HepG2 (cell line): Measurements from ENCODE around the gene CPOX. TPM values are rescaled to one million over a fixed set of nuclear protein-coding genes. Genes with fewer than 3 reads are reported as not detected.

Experiments
- ATAC-seq: fragments of 200-7000 bp; cut with Tn5 transposase; 3 replicates; pipeline ENCODE4 v1.9.1; 2020; ENCODE audit warnings: mild to moderate bottlenecking, moderate library complexity
- BruUV-seq: library from RNA; stranded (reverse); fragments of 400-500 nt; replicated peaks from 2 replicates; lab custom pipeline; 2021; lab: Mats Ljungman, UMichigan
- CTCF ChIA-PET: fragments of 300-600 bp; formaldehyde crosslinking; extraction: SDS; loops from one replicate; lab custom pipeline; 2021; ENCODE audit warnings: low total read pairs, inconsistent platforms, low intra/inter-chr PET ratio; lab: Yijun Ruan, JAX
- POLR2A ChIA-PET: fragments of 350-600 bp; sonication (Branson Sonifier 250); formaldehyde crosslinking; loops from one replicate; lab custom pipeline; 2020; ENCODE audit warnings: antibody characterized with exemption, inconsistent platforms; lab: Yijun Ruan, JAX
- DNase-seq: peaks from one replicate; pipeline ENCODE4 v3.0.0-alpha.2; 2015; ENCODE audit warnings: low spot score
- FAIRE-seq: peaks from 3 replicates; lab custom pipeline; 2011; peaks lifted over from hg19 to GRCh38; lab: Jason Lieb, UNC
- H2AFZ ChIP-seq: one replicate; pipeline ENCODE4 v1.6.1; 2011; ENCODE audit warnings: low read length, inconsistent platforms
- H3K27ac ChIP-seq: fragments of 300-600 bp; 3 replicates; pipeline ENCODE4 v1.8.0; 2011; ENCODE audit warnings: mixed run types, mild to moderate bottlenecking, mixed read lengths, low read length, inconsistent platforms; ENCODE audit not compliant: insufficient read depth; ENCODE audit errors: extremely low read length
- H3K27me3 ChIP-seq, 2 experiments: fragments of 200-600 bp in 1 of 2; 2 replicates in 1 of 2; 3 replicates in 1 of 2; pipeline versions ENCODE4 v1.6.0 to v1.8.0; 2011; ENCODE audit warnings: low read length in 2 of 2, mild to moderate bottlenecking in 2 of 2, moderate library complexity in 2 of 2, inconsistent platforms in 1 of 2; ENCODE audit not compliant: insufficient read depth in 2 of 2, control insufficient read depth in 1 of 2
- H3K36me3 ChIP-seq, 2 experiments: fragments of 200-600 bp in 1 of 2; replicated peaks in 1 of 2; 2 replicates in 1 of 2; 3 replicates in 1 of 2; pipeline versions ENCODE4 v1.5.1 to v1.8.0; 2011; ENCODE audit warnings: low read length in 2 of 2, inconsistent platforms in 1 of 2; ENCODE audit not compliant: insufficient read depth in 2 of 2, control insufficient read depth in 1 of 2
- H3K4me1 ChIP-seq: 2 replicates; pipeline ENCODE4 v1.5.1; 2012; ENCODE audit warnings: low read length, inconsistent platforms; ENCODE audit not compliant: insufficient read depth
- H3K4me2 ChIP-seq: 2 replicates; pipeline ENCODE4 v1.6.0; 2011; ENCODE audit warnings: low read depth, low read length, inconsistent platforms
- H3K4me3 ChIP-seq, 3 experiments: fragments of 200-600 bp in 1 of 3; sonication (generic), shearing (Covaris generic) in 1 of 3; replicated peaks in 1 of 3; 2 replicates each; pipeline ENCODE4 v1.5.1; 2011 to 2016; ENCODE audit warnings: low read length in 3 of 3, inconsistent platforms in 2 of 3, low read depth in 2 of 3, mild to moderate bottlenecking in 2 of 3, control low read depth in 1 of 3, mixed read lengths in 1 of 3; ENCODE audit not compliant: insufficient read depth in 1 of 3
- H3K79me2 ChIP-seq: one replicate; pipeline ENCODE4 v1.6.1; 2011; ENCODE audit warnings: low read length, inconsistent platforms; ENCODE audit not compliant: insufficient read depth
- H3K9ac ChIP-seq: 2 replicates; pipeline ENCODE4 v1.6.0; 2011; ENCODE audit warnings: mild to moderate bottlenecking, low read depth, low read length, inconsistent platforms; ENCODE audit not compliant: insufficient read depth
- H3K9me3 ChIP-seq: 2 replicates; pipeline ENCODE4 v1.5.1; 2012; ENCODE audit warnings: mild to moderate bottlenecking, low read length
- H4K20me1 ChIP-seq: 2 replicates; pipeline ENCODE4 v1.6.0; 2011; ENCODE audit warnings: inconsistent platforms, mild to moderate bottlenecking, low read length, moderate library complexity; ENCODE audit not compliant: insufficient read depth
- CBX5 ChIP-seq: sonication (generic); formaldehyde crosslinking; IDR thresholded peaks from 2 replicates; pipeline ENCODE4 v1.4.0; 2020; ENCODE audit warnings: missing genetic modification reagents, borderline replicate concordance
- HNRNPLL ChIP-seq: fragments of 200-400 bp; formaldehyde crosslinking; IDR thresholded peaks from 2 replicates; pipeline ENCODE4 v1.6.1; 2017; ENCODE audit warnings: mild to moderate bottlenecking, low read depth, low read length; ENCODE audit not compliant: poor library complexity, severe bottlenecking
- JDP2 ChIP-seq: sonication (generic); formaldehyde crosslinking; IDR thresholded peaks from 2 replicates; pipeline ENCODE4 v1.8.1; 2022; ENCODE audit warnings: missing genetic modification reagents, borderline replicate concordance
- JUNB ChIP-seq: sonication (generic); formaldehyde crosslinking; IDR thresholded peaks from 2 replicates; pipeline ENCODE4 v1.8.0; 2022; ENCODE audit warnings: missing genetic modification reagents, mild to moderate bottlenecking, borderline replicate concordance
- KDM6A ChIP-seq: IDR thresholded peaks from 2 replicates; pipeline ENCODE4 v1.6.1; 2016; ENCODE audit warnings: low read depth
- KLF16 ChIP-seq, 2 experiments: sonication (generic) in 1 of 2; formaldehyde crosslinking in 1 of 2; IDR thresholded peaks; 2 replicates each; pipeline versions ENCODE4 v1.6.1 to v1.8.0; 2016 to 2023; ENCODE audit warnings: missing genetic modification reagents in 2 of 2, missing compliant biosample characterization in 1 of 2
- MTF1 ChIP-seq: sonication (generic); formaldehyde crosslinking; IDR thresholded peaks from 2 replicates; pipeline ENCODE4 v1.5.0; 2020; ENCODE audit warnings: missing genetic modification reagents
- NR3C1 ChIP-seq: sonication (generic); formaldehyde crosslinking; IDR thresholded peaks from 2 replicates; pipeline ENCODE4 v1.4.0; 2020; ENCODE audit warnings: missing genetic modification reagents
- PHF21A ChIP-seq: sonication (generic); formaldehyde crosslinking; IDR thresholded peaks from 2 replicates; pipeline ENCODE4 v1.5.0; 2020; ENCODE audit warnings: mild to moderate bottlenecking, missing genetic modification reagents
- USF2 ChIP-seq, 2 experiments: sonication (generic) in 1 of 2; formaldehyde crosslinking in 1 of 2; IDR thresholded peaks; 2 replicates each; pipeline versions ENCODE4 v1.5.1 to v1.6.1; 2011 to 2020; ENCODE audit warnings: borderline replicate concordance in 1 of 2, low read depth in 1 of 2, low read length in 1 of 2, mild to moderate bottlenecking in 1 of 2, missing genetic modification reagents in 1 of 2, moderate library complexity in 1 of 2
- ZC3H13 ChIP-seq: sonication (generic); formaldehyde crosslinking; IDR thresholded peaks from 2 replicates; pipeline ENCODE4 v1.8.1; 2023; ENCODE audit warnings: mild to moderate bottlenecking, missing genetic modification reagents, moderate library complexity
- ZFP36L2 ChIP-seq: sonication (generic); formaldehyde crosslinking; IDR thresholded peaks from 2 replicates; pipeline ENCODE4 v1.4.0; 2020; ENCODE audit warnings: missing genetic modification reagents
- ZFP82 ChIP-seq: sonication (generic); formaldehyde crosslinking; IDR thresholded peaks from 2 replicates; pipeline ENCODE4 v1.5.1; 2020; ENCODE audit warnings: mild to moderate bottlenecking, missing genetic modification reagents, borderline replicate concordance
- ZNF10 ChIP-seq: sonication (generic); formaldehyde crosslinking; IDR thresholded peaks from 2 replicates; pipeline ENCODE4 v1.4.0; 2020; ENCODE audit warnings: mild to moderate bottlenecking, low read depth, missing genetic modification reagents, borderline replicate concordance
- ZNF691 ChIP-seq: sonication (generic); formaldehyde crosslinking; IDR thresholded peaks from 2 replicates; pipeline ENCODE4 v1.4.0; 2020; ENCODE audit warnings: missing genetic modification reagents, low read depth, mild to moderate bottlenecking, borderline replicate concordance
- ZNF710 ChIP-seq: sonication (generic); formaldehyde crosslinking; IDR thresholded peaks from 2 replicates; pipeline ENCODE4 v1.5.0; 2020; ENCODE audit warnings: mild to moderate bottlenecking, missing genetic modification reagents, borderline replicate concordance
- ZNF713 ChIP-seq: sonication (generic); formaldehyde crosslinking; IDR thresholded peaks from 2 replicates; pipeline ENCODE4 v1.4.0; 2020; ENCODE audit warnings: mild to moderate bottlenecking, missing genetic modification reagents
- ZNF780A ChIP-seq: sonication (generic); formaldehyde crosslinking; IDR thresholded peaks from 2 replicates; pipeline ENCODE4 v1.8.0; 2022; ENCODE audit warnings: mild to moderate bottlenecking, missing genetic modification reagents, moderate library complexity
- WGBS: methylation state at CpG from one replicate; pipeline ENCODE4 v1.1.6; 2017; ENCODE audit warnings: low lambda C conversion rate; 5-methylcytosine and 5-hydroxymethylcytosine counted together
- in situ Hi-C: cut with HindIII; loops from 2 replicates; pipeline ENCODE4 v1.10.0; 2017; ENCODE audit warnings: low pct_unique_long_range_greater_than_20kb; ENCODE audit not compliant: extremely low pct_ligation_motif_present
- intact Hi-C: fragments of 100-400 bp; cut with micrococcal nuclease; formaldehyde crosslinking; loops from one replicate; pipeline ENCODE4 v1.10.0; 2022; ENCODE audit not compliant: unreplicated experiment
- polyA plus RNA-seq, 8 experiments: library from polyadenylated mRNA; depleted of rRNA in 3 of 8; stranded (reverse) in 7 of 8; unstranded in 1 of 8; fragments of >200 nt; fragmentation: Illumina TruSeq in 4 of 8; extraction: Trizol in 4 of 8; gene quantifications; 2 replicates each; pipeline versions ENCODE4 v1.2.1 to v1.2.3, GENCODE V29; 2011 to 2016; ENCODE audit warnings: low read depth in 4 of 8, missing spikeins in 1 of 8, mixed read lengths in 1 of 8; ENCODE audit not compliant: insufficient read depth in 1 of 8
- total RNA-seq, 5 experiments: library from RNA; depleted of rRNA; stranded (reverse); fragments of >200 nt; fragmentation: Illumina TruSeq; extraction: Trizol; gene quantifications; 2 replicates each; pipeline ENCODE4 v1.2.3, GENCODE V29; 2016; ENCODE audit warnings: low read depth in 1 of 5

CPOX gene
- total and polyA plus RNA-seq, 2 of the 13 experiments (the other 11 are each of a cell fraction or from before 2014, with no cell fraction given): 34.2 to 37.2 TPM

- H3K9me3 ChIP-seq: no peaks in the 10 kb centered on the region
- intact Hi-C loops (no loop called here), in situ Hi-C loops (no loop called here)
- no peak for FAIRE-seq
- ATAC-seq: no peak
- no TSS peak for BruUV-seq
- no peak overlapping the region for H2AFZ ChIP-seq
- no peak overlapping the region for H3K4me3 ChIP-seq
- peaks cover 3% of the 10 kb centered on the region for H3K4me1 ChIP-seq
- H4K20me1 ChIP-seq: no peaks in the 10 kb centered on the region
- ChIA-PET CTCF (no interaction called here), POLR2A (no interaction called here)
- 66% methylated on average over 2 of the region's 2 CpGs for WGBS
- H3K27ac ChIP-seq: no peak overlapping the region
- no peak overlapping the region for H3K4me2 ChIP-seq
- 0 out of 5 replicates have a peak, but pooled peaks cover 0 to 4% of the 10 kb centered on the region in 2 experiments for H3K27me3 ChIP-seq
- H3K9ac ChIP-seq: no peak overlapping the region
- no peak for DNase-seq
- H3K36me3 ChIP-seq: no peaks in the 10 kb centered on the region
- no peaks in the 10 kb centered on the region for H3K79me2 ChIP-seq
- TF ChIP-seq ZFP36L2 (CRISPR knock-in tag): no peak
- no peak for TF ChIP-seq PHF21A
- no peak for TF ChIP-seq JDP2 (CRISPR knock-in tag)
- TF ChIP-seq ZNF780A (CRISPR knock-in tag): no peak
- TF ChIP-seq HNRNPLL: no peak
- no peak for TF ChIP-seq KLF16 (CRISPR knock-in tag; IDR thresholded peaks at IDR 0.05)
- no peak for TF ChIP-seq ZFP82 (CRISPR knock-in tag)
- TF ChIP-seq CBX5 (CRISPR knock-in tag): no peak
- no peak for TF ChIP-seq ZNF713 (CRISPR knock-in tag)
- TF ChIP-seq NR3C1: no peak
- no peak for TF ChIP-seq USF2 (IDR thresholded peaks at IDR 0.05; ENCODE audit: low read depth, low read length)
- no peak for TF ChIP-seq USF2 (CRISPR knock-in tag; IDR thresholded peaks at IDR 0.05; ENCODE audit: borderline replicate concordance)
- no peak for TF ChIP-seq ZC3H13 (CRISPR knock-in tag)
- no peak for TF ChIP-seq JUNB (CRISPR knock-in tag)
- no peak for TF ChIP-seq ZNF710 (CRISPR knock-in tag)
- TF ChIP-seq KDM6A: no peak
- no peak for TF ChIP-seq ZNF691 (CRISPR knock-in tag)
- TF ChIP-seq ZNF10: no peak
- TF ChIP-seq MTF1 (CRISPR knock-in tag): no peak
These were observed 59.2 kb downstream of the CPOX start for GRCh38 chr3:98534168-98534567.
